HCT116 (cell line): ENCODE measurements around the gene EXOC4. TPM values are rescaled to one million over a fixed set of nuclear protein-coding genes. Genes with fewer than 3 reads are reported as not detected.

Experiments
- ATAC-seq: fragments of 200-7000 bp; cut with Tn5 transposase; 2 replicates; pipeline ENCODE4 v1.9.1; 2020; ENCODE audit warnings: mild to moderate bottlenecking, moderate library complexity
- BruUV-seq: library from RNA; stranded (reverse); fragments of 400-500 nt; replicated peaks from 2 replicates; lab custom pipeline; 2021; lab: Mats Ljungman, UMichigan
- CTCF ChIA-PET: fragments of 300-600 bp; sonication (Branson Sonifier 250); formaldehyde crosslinking; loops from one replicate; lab custom pipeline; 2021; ENCODE audit warnings: antibody characterized with exemption; lab: Charles Lee
- POLR2A ChIA-PET: fragments of 300-600, 350-600 bp; sonication (Branson Sonifier 250); formaldehyde crosslinking; loops from one replicate; lab custom pipeline; 2021; ENCODE audit warnings: antibody characterized with exemption; lab: Charles Lee
- RAD21 ChIA-PET, 2 experiments: fragments of 300-600 bp; sonication (Branson Sonifier 250); formaldehyde crosslinking; loops; one replicate each; lab custom pipeline; 2023; ENCODE audit warnings: low total read pairs in 2 of 2; ENCODE audit not compliant: uncharacterized antibody in 2 of 2, unreplicated experiment in 2 of 2, low non-redundant PET in 1 of 2; lab: Charles Lee
- DNase-seq: peaks from one replicate; pipeline ENCODE4 v3.0.0-alpha.2; 2010; ENCODE audit warnings: low read depth, low spot score
- H2AFZ ChIP-seq: fragments of 200-600 bp; shearing (Covaris generic), sonication (generic); 2 replicates; pipeline ENCODE4 v1.6.1; 2017; ENCODE audit warnings: low read depth, mixed run types, mixed read lengths, antibody characterized with exemption, low read length; ENCODE audit not compliant: poor library complexity, severe bottlenecking
- H3K27ac ChIP-seq: 2 replicates; pipeline ENCODE4 v1.5.1; 2012; ENCODE audit warnings: low read depth, low read length
- H3K27me3 ChIP-seq: fragments of 200-600 bp; sonication (generic); 2 replicates; pipeline ENCODE4 v1.6.1; 2016; ENCODE audit warnings: mixed run types, low read length, mixed read lengths; ENCODE audit not compliant: insufficient read depth
- H3K36me3 ChIP-seq, 2 experiments: fragments of 200-500 bp in 1 of 2; fragments of 200-600 bp in 1 of 2; sonication (Bioruptor generic) in 1 of 2; sonication (generic) in 1 of 2; 2 replicates each; pipeline versions ENCODE4 v1.5.1 to v1.6.1; 2014 to 2016; ENCODE audit warnings: low read length in 2 of 2, inconsistent platforms in 1 of 2, mixed read lengths in 1 of 2, mixed run types in 1 of 2; ENCODE audit not compliant: insufficient read depth in 2 of 2, control insufficient read depth in 1 of 2
- H3K4me1 ChIP-seq, 2 experiments: fragments of 200-600 bp in 1 of 2; sonication (generic) in 1 of 2; 2 replicates each; pipeline versions ENCODE4 v1.5.1 to v1.6.1; 2012 to 2017; ENCODE audit warnings: low read length in 2 of 2, inconsistent platforms in 1 of 2, mild to moderate bottlenecking in 1 of 2, mixed read lengths in 1 of 2, mixed run types in 1 of 2, moderate library complexity in 1 of 2; ENCODE audit not compliant: insufficient read depth in 2 of 2, control insufficient read depth in 1 of 2
- H3K4me2 ChIP-seq: fragments of 200-600 bp; sonication (generic); 2 replicates; pipeline ENCODE4 v1.6.1; 2017; ENCODE audit warnings: mixed run types, low read length, mixed read lengths
- H3K4me3 ChIP-seq, 2 experiments: fragments of 200-600 bp in 1 of 2; sonication (generic) in 1 of 2; replicated peaks in 1 of 2; 2 replicates each; pipeline ENCODE4 v1.5.1; 2011 to 2016; ENCODE audit warnings: low read length in 2 of 2, control low read depth in 1 of 2, low read depth in 1 of 2, mild to moderate bottlenecking in 1 of 2, mixed read lengths in 1 of 2, mixed run types in 1 of 2
- H3K79me2 ChIP-seq: fragments of 200-600 bp; sonication (generic); 2 replicates; pipeline ENCODE4 v1.6.1; 2017; ENCODE audit warnings: mild to moderate bottlenecking, mixed run types, low read length, moderate library complexity, mixed read lengths; ENCODE audit not compliant: insufficient read depth
- H3K9ac ChIP-seq: fragments of 200-600 bp; sonication (generic); 2 replicates; pipeline ENCODE4 v1.6.1; 2016; ENCODE audit warnings: low read length, mixed read lengths
- H3K9me2 ChIP-seq: fragments of 200-600 bp; sonication (generic), shearing (Covaris generic); 2 replicates; pipeline ENCODE4 v1.6.1; 2017; ENCODE audit warnings: mixed run types, mild to moderate bottlenecking, moderate library complexity; ENCODE audit not compliant: insufficient read depth
- H3K9me3 ChIP-seq, 2 experiments: fragments of 200-500 bp in 1 of 2; fragments of 200-600 bp in 1 of 2; sonication (Bioruptor generic) in 1 of 2; sonication (generic) in 1 of 2; 2 replicates each; pipeline ENCODE4 v1.6.1; 2014 to 2017; ENCODE audit warnings: low read length in 2 of 2, mixed read lengths in 2 of 2, inconsistent platforms in 1 of 2, low read depth in 1 of 2, mild to moderate bottlenecking in 1 of 2, mixed run types in 1 of 2, moderate library complexity in 1 of 2; ENCODE audit not compliant: control insufficient read depth in 1 of 2, insufficient read depth in 1 of 2
- H4K20me1 ChIP-seq: fragments of 200-600 bp; sonication (generic), shearing (Covaris generic); 2 replicates; pipeline ENCODE4 v1.6.1; 2017; ENCODE audit warnings: mixed run types, mild to moderate bottlenecking, moderate library complexity; ENCODE audit not compliant: insufficient read depth
- CEBPB ChIP-seq: IDR thresholded peaks from 2 replicates; pipeline ENCODE4 v1.6.1; 2012; ENCODE audit warnings: low read depth
- ELF1 ChIP-seq: IDR thresholded peaks from 2 replicates; pipeline ENCODE4 v1.6.1; 2012; ENCODE audit warnings: low read depth, borderline replicate concordance
- EZH2phosphoT487 ChIP-seq: fragments of 200-600 bp; IDR thresholded peaks from 2 replicates; pipeline ENCODE4 v1.6.1; 2018; ENCODE audit warnings: antibody characterized with exemption, borderline replicate concordance
- JUND ChIP-seq: IDR thresholded peaks from 2 replicates; pipeline ENCODE4 v1.6.1; 2012
- SIN3A ChIP-seq: IDR thresholded peaks from 2 replicates; pipeline ENCODE4 v1.6.1; 2012; ENCODE audit warnings: low read depth
- SP1 ChIP-seq: IDR thresholded peaks from 2 replicates; pipeline ENCODE4 v1.6.1; 2012; ENCODE audit warnings: low read depth
- ZFX ChIP-seq: fragments of 450-650 bp; IDR thresholded peaks from 2 replicates; pipeline ENCODE4 v1.6.1; 2017
- ZNF274 ChIP-seq: fragments of 200-500 bp; sonication (Bioruptor generic); IDR thresholded peaks from 2 replicates; pipeline ENCODE4 v1.6.1; 2014; ENCODE audit warnings: mild to moderate bottlenecking, low read depth, low read length, inconsistent platforms
- intact Hi-C: fragments of 100-400 bp; cut with micrococcal nuclease; formaldehyde crosslinking; loops from 2 replicates; pipeline ENCODE4 v1.10.0; 2022
- total RNA-seq: library from RNA; stranded (reverse); gene quantifications from one replicate; pipeline ENCODE4 v1.2.1, GENCODE V29; 2021; ENCODE audit not compliant: unreplicated experiment

The EXOC4 gene
- total RNA-seq, 1 experiment from 2014 or later: 40.3 TPM

DNA sequence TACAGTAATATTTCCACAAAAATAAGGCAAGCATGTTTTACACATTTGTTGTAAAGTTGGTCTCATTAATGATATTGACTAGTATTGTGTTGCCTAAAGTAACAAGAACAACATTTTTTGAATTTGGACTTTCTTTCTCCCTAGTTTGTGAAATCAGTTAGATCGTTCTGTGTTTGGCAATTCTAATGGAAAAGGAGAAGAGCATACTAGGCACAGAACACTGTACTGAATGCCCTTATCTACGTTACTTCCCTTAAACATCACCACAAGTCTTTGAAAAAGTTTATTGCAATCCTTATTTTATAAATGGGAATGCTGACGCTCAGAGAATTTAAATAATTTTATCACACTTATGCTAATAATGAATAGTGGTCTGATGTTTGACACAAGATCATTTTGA lies 372.2 kb downstream of the EXOC4 start:
- Histone ChIP-seq H3K4me1 (no peaks in the 10 kb centered on the region), H3K79me2 (no peaks in the 10 kb centered on the region), H3K9me2 (no peaks in the 10 kb centered on the region)
- POLR2A ChIA-PET: no interaction called here
- TF ChIP-seq CEBPB: no peak
- no peak for TF ChIP-seq EZH2phosphoT487
- no peak for TF ChIP-seq ZFX
- TF ChIP-seq SIN3A: no peak
- TF ChIP-seq ZNF274: no peak
- TF ChIP-seq, all 23 proteins: peak for 0
- no peak overlapping the region for H3K9ac ChIP-seq
- H4K20me1 ChIP-seq: no peaks in the 10 kb centered on the region
- ChIA-PET RAD21 (no interaction called here), CTCF (no interaction called here)
- no peak overlapping the region for H3K4me3 ChIP-seq
- DNase-seq (no peak), ATAC-seq (no peak)
- H3K4me2 ChIP-seq: no peak overlapping the region
- intact Hi-C loops: no loop called here
- no peak overlapping the region for H3K27ac ChIP-seq
- no peaks in the 10 kb centered on the region for H3K9me3 ChIP-seq
- H3K27me3 ChIP-seq: no peaks in the 10 kb centered on the region
- no peaks in the 10 kb centered on the region for H3K36me3 ChIP-seq
- no TSS peak for BruUV-seq
- no peak overlapping the region for H2AFZ ChIP-seq

DNA sequence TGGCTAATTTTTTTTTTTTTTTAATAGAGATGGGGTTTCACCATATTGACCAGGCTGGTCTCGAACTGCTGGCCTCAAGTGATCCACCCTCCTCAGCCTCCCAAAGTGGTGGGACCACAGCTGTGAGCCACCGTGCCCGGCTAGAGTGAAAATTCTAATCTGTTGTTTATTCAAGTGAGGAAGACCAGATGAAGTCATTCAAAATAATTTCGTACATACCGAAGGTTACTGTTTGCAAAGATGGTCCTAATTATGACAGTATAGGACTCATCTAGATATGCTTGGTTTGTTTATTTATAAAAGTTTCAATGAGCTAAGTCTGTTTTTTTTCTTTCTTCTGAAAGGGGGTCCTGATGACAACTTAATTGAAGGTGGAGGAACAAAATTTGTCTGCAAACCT lies 376.8 kb downstream of the EXOC4 start:
- Histone ChIP-seq H3K9me2 (no peaks in the 10 kb centered on the region), H4K20me1 (no peaks in the 10 kb centered on the region), H3K9me3 (no peaks in the 10 kb centered on the region), H3K79me2 (no peaks in the 10 kb centered on the region), H3K9ac (no peak overlapping the region), H3K36me3 (no peaks in the 10 kb centered on the region), H3K4me3 (no peak overlapping the region), H2AFZ (no peak overlapping the region), H3K27me3 (no peaks in the 10 kb centered on the region), H3K4me1 (peaks cover 0 to 5% of the 10 kb centered on the region in 2 experiments; a peak in 1 of 4 replicates), H3K27ac (no peak overlapping the region), H3K4me2 (no peak overlapping the region)
- intact Hi-C loops: no loop called here
- no TSS peak for BruUV-seq
- ChIA-PET POLR2A (no interaction called here), RAD21 (no interaction called here), CTCF (no interaction called here)
- DNase-seq (no peak), ATAC-seq (no peak)
- TF ChIP-seq ELF1: no peak
- TF ChIP-seq SIN3A: no peak
- TF ChIP-seq JUND: no peak
- no peak for TF ChIP-seq SP1
- TF ChIP-seq EZH2phosphoT487: no peak
- no peak for TF ChIP-seq ZFX
